Measurements from ENCODE around the gene LYZL1.

GRCh38 chr10:29273478-29273877 lies 15.4 kb upstream of the LYZL1 start:
- TF ChIP-seq CTCF (IDR thresholded peaks at IDR 0.05; ENCODE audit: insufficient read depth, low read length) (no peak), GABPA (IDR thresholded peaks at IDR 0.05; ENCODE audit: low read depth) (no peak), REST (IDR thresholded peaks at IDR 0.05; ENCODE audit: insufficient replicate concordance, low read depth) (no peak), SPI1 (IDR thresholded peaks at IDR 0.05; ENCODE audit: borderline replicate concordance, low read depth) (no peak), POLR2AphosphoS5 (IDR thresholded peaks at IDR 0.05; ENCODE audit: low read depth) (no peak)

All from HL-60 (cell line).